SK-N-MC (cell line): ENCODE measurements around the gene TRMT2A.
"Not testable (repeated sequence)": the region's sequence is repeated elsewhere in the genome, so short reads cannot be mapped to it uniquely, and the experiment has no call there.

Source experiments
- EZH2 ChIP-seq: fragments of 200-600 bp; sonication (generic); IDR thresholded peaks from one replicate; pipeline ENCODE4 v1.6.1; 2017; ENCODE audit warnings: antibody characterized with exemption
- POLR2AphosphoS5 ChIP-seq: IDR thresholded peaks from 2 replicates; pipeline ENCODE4 v1.6.1; 2012; ENCODE audit warnings: mild to moderate bottlenecking, low read depth, low read length, borderline replicate concordance

GRCh38 chr22:20067384-20067682, 49.7 kb downstream of the TRMT2A start:
- not testable (repeated sequence) for TF ChIP-seq EZH2, POLR2AphosphoS5
